HG03442 (cell line): ENCODE data around the gene EPRS1.

Experiments used
- ATAC-seq: cut with Tn5 transposase; IDR thresholded peaks from one replicate; pipeline ENCODE4 v1.9.1; 2021; ENCODE audit warnings: mild to moderate bottlenecking, moderate library complexity; ENCODE audit not compliant: unreplicated experiment

The EPRS1 gene

GRCh38 chr1:220046052-220046930, at the start of gene EPRS1:
TSS of gene EPRS1 (minus strand) at chr1:220046505. CDS start at chr1:220046388, 117 bp downstream.
- ATAC-seq = peak; percentile 98

- peak; percentile 60 for ATAC-seq
Observed at GRCh38 chr1:220094016-220094911, 48.0 kb upstream of the EPRS1 start, which contains the start of gene IARS2. TSS of gene IARS2 (plus strand) at chr1:220094132. CDS start at chr1:220094217, 85 bp downstream.

- peak; percentile 9 for ATAC-seq
Observed at GRCh38 chr1:220093361-220094015, 47.2 kb upstream of the EPRS1 start.

- no peak for ATAC-seq
Observed at GRCh38 chr1:220092694-220093093, 46.4 kb upstream of the EPRS1 start.

- ATAC-seq = peak; percentile 53
Observed at GRCh38 chr1:220089650-220090556, 43.6 kb upstream of the EPRS1 start, which contains the start of gene BPNT1. TSS of gene BPNT1 (minus strand) at chr1:220089788. CDS start at chr1:220079846, 9,942 bp downstream.

GRCh38 chr1:220086261-220086686, 40.0 kb upstream of the EPRS1 start:
- ATAC-seq = peak; percentile 47

- no peak for ATAC-seq
Observed at GRCh38 chr1:220084460-220084859, 38.2 kb upstream of the EPRS1 start.

GRCh38 chr1:220077887-220078286, 31.6 kb upstream of the EPRS1 start:
- ATAC-seq = no peak

GRCh38 chr1:220076861-220077762, 30.8 kb upstream of the EPRS1 start:
- no peak for ATAC-seq

- no peak for ATAC-seq
Observed at GRCh38 chr1:220067269-220068204, 21.2 kb upstream of the EPRS1 start.

GRCh38 chr1:220062629-220063028, 16.3 kb upstream of the EPRS1 start:
- no peak for ATAC-seq

GRCh38 chr1:220060876-220061275, 14.6 kb upstream of the EPRS1 start:
- ATAC-seq = no peak

- ATAC-seq = no peak
Observed at GRCh38 chr1:220056374-220056773, 10.1 kb upstream of the EPRS1 start.

GRCh38 chr1:220045356-220046051, 801 bp downstream of the EPRS1 start:
- no peak for ATAC-seq

GRCh38 chr1:220044678-220045355, 1.5 kb downstream of the EPRS1 start:
- no peak for ATAC-seq

- ATAC-seq = no peak
Observed at GRCh38 chr1:220043646-220044045, 2.7 kb downstream of the EPRS1 start.
